K562 (cell line): ENCODE results near the gene ACSF2. TPM values are rescaled to one million over a fixed set of nuclear protein-coding genes. Genes with fewer than 3 reads are reported as not detected.

Source experiments
- BRCA1 ChIP-seq, 2 experiments: fragments of 450-650 bp in 1 of 2; sonication (generic) in 1 of 2; formaldehyde crosslinking in 1 of 2; IDR thresholded peaks; 2 replicates each; pipeline versions ENCODE4 v1.5.0 to v1.6.1; 2017 to 2020; ENCODE audit warnings: mild to moderate bottlenecking in 1 of 2, missing genetic modification reagents in 1 of 2
- CEBPB ChIP-seq: fragments of 450-650 bp; IDR thresholded peaks from 2 replicates; pipeline ENCODE4 v1.6.1; 2016; ENCODE audit warnings: missing genetic modification characterization, missing compliant biosample characterization
- CUX1 ChIP-seq: fragments of 200-800 bp; sonication (Bioruptor generic); IDR thresholded peaks from 2 replicates; pipeline ENCODE4 v1.6.1; 2016; ENCODE audit warnings: missing genetic modification characterization, missing compliant biosample characterization
- E2F6 ChIP-seq, 2 experiments: IDR thresholded peaks; 2 replicates each; pipeline ENCODE4 v1.6.1; 2011; ENCODE audit warnings: borderline replicate concordance in 1 of 2, control low read depth in 1 of 2, low read depth in 1 of 2, low read length in 1 of 2, mild to moderate bottlenecking in 1 of 2, mixed read lengths in 1 of 2, moderate library complexity in 1 of 2; ENCODE audit not compliant: insufficient read depth in 1 of 2, insufficient read length in 1 of 2, poor library complexity in 1 of 2, severe bottlenecking in 1 of 2; ENCODE audit errors: extremely low read depth in 1 of 2
- KDM5B ChIP-seq: fragments of 200-600 bp; sonication (generic); IDR thresholded peaks from 2 replicates; pipeline ENCODE4 v1.6.1; 2012; ENCODE audit warnings: low read depth, mild to moderate bottlenecking, moderate library complexity, low read length, control low read depth, inconsistent platforms; ENCODE audit not compliant: insufficient replicate concordance
- REST ChIP-seq, 2 experiments: fragments of 450-650 bp; formaldehyde crosslinking in 1 of 2; IDR thresholded peaks; 2 replicates each; pipeline versions ENCODE4 v1.4.0 to v1.6.1; 2014 to 2020; ENCODE audit warnings: mild to moderate bottlenecking in 2 of 2, borderline replicate concordance in 1 of 2, low read depth in 1 of 2
- RHOXF2B ChIP-seq: fragments of 250-450 bp; sonication (Bioruptor Pico); conservative IDR thresholded peaks from 2 replicates; pipeline ENCODE4 v1.5.1; 2021
- WHSC1 ChIP-seq: IDR thresholded peaks from one replicate; pipeline ENCODE4 v1.6.1; 2012; ENCODE audit warnings: low read length, control low read depth, inconsistent platforms
- polyA plus RNA-seq, 8 experiments: library from polyadenylated mRNA; depleted of rRNA in 4 of 8; stranded (reverse) in 5 of 8; unstranded in 3 of 8; fragments of >200 nt; fragmentation: Nextera tagmentation in 2 of 8; fragmentation: Illumina TruSeq in 1 of 8; extraction: Ambion mirVana in 2 of 8; extraction: Trizol in 1 of 8; gene quantifications; 2 replicates each; pipeline versions ENCODE4 v1.2.1 to v1.2.3, GENCODE V29; 2011 to 2014; ENCODE audit warnings: inconsistent platforms in 1 of 8, missing spikeins in 1 of 8
- total RNA-seq, 7 experiments: library from RNA; depleted of rRNA in 6 of 7; stranded (reverse); fragments of >200 nt in 6 of 7; fragmentation: Illumina TruSeq in 2 of 7; extraction: Trizol in 2 of 7; gene quantifications; 2 replicates each; pipeline versions ENCODE4 v1.2.1 to v1.2.3, GENCODE V29; 2011 to 2021; ENCODE audit warnings: low replicate concordance in 1 of 7

ACSF2 gene
- total and polyA plus RNA-seq, 9 of the 15 experiments (the other 6 are each of a cell fraction or from before 2014, with no cell fraction given) = 0.89 to 6.1 (median 3.5) TPM

GRCh38 chr17:50478391-50479381 lies 52.7 kb downstream of the ACSF2 start, which contains the start of gene RSAD1 (continued):
- TF ChIP-seq WHSC1 (no peak), BRCA1 (IDR thresholded peaks at IDR 0.05) (no peak), BRCA1 (CRISPR knock-in tag; IDR thresholded peaks at IDR 0.05) (no peak), E2F6 (IDR thresholded peaks at IDR 0.05; ENCODE audit: borderline replicate concordance in 1 of 2, extremely low read depth in 1 of 2, insufficient read depth in 1 of 2, insufficient read length in 1 of 2, low read depth in 1 of 2, low read length in 1 of 2, poor library complexity in 1 of 2, severe bottlenecking in 1 of 2) (peak; percentile 77 to 89), CUX1 (CRISPR knock-in tag) (no peak), KDM5B (peak; percentile 72), RHOXF2B (CRISPR knock-in tag) (no peak), CEBPB (tag) (no peak), REST (IDR thresholded peaks at IDR 0.05; ENCODE audit: borderline replicate concordance) (peak; percentile 84), REST (CRISPR knock-in tag; IDR thresholded peaks at IDR 0.05; ENCODE audit: low read depth) (no peak; the same call in none of the 2 replicates)
